Hematopoietic multipotent progenitor cell treated with erythropoietin and hydrocortisone succinate and interleukin-3 and kit ligand, for 4 days (in vitro differentiated cells): ENCODE data around the gene UPK1B.
"Not testable (repeated sequence)": the region's sequence is repeated elsewhere in the genome, so short reads cannot be mapped to it uniquely, and the experiment has no call there.

ENCODE experiments used
- DNase-seq: peaks from one replicate; pipeline ENCODE4 v3.0.0-alpha.2; 2015

The UPK1B gene

GRCh38 chr3:119173325-119173724 lies at the start of gene UPK1B:
Gene UPK1B, plus strand, starts transcription at chr3:119173598. Its CDS starts 13,144 bp downstream, at chr3:119186742.
- DNase-seq: no peak

GRCh38 chr3:119125342-119125741 lies 48.1 kb upstream of the UPK1B start:
- DNase-seq: no peak

GRCh38 chr3:119125742-119126504 lies 47.5 kb upstream of the UPK1B start:
- DNase-seq: no peak

- DNase-seq: not testable (repeated sequence)
These were observed 43.1 kb upstream of the UPK1B start for GRCh38 chr3:119130291-119130690.

GRCh38 chr3:119132291-119132690 lies 41.1 kb upstream of the UPK1B start:
- not testable (repeated sequence) for DNase-seq

GRCh38 chr3:119139360-119139759 lies 34.0 kb upstream of the UPK1B start:
- not testable (repeated sequence) for DNase-seq

- DNase-seq: no peak
These were observed 32.9 kb upstream of the UPK1B start for GRCh38 chr3:119140466-119140865.

GRCh38 chr3:119145128-119145499 lies 28.3 kb upstream of the UPK1B start:
- no peak for DNase-seq

- DNase-seq: peak; percentile 63
These were observed 27.8 kb upstream of the UPK1B start, which contains the start of gene TEX55 for GRCh38 chr3:119145500-119146167. Gene TEX55, plus strand, starts transcription at chr3:119146165. Its CDS starts 25 bp downstream, at chr3:119146190.

GRCh38 chr3:119146578-119147375 lies 26.6 kb upstream of the UPK1B start:
- no peak for DNase-seq

- DNase-seq: no peak
These were observed 25.9 kb upstream of the UPK1B start for GRCh38 chr3:119147494-119147893.

GRCh38 chr3:119148493-119149180 lies 24.8 kb upstream of the UPK1B start:
- no peak for DNase-seq

- DNase-seq: no peak
These were observed 23.9 kb upstream of the UPK1B start for GRCh38 chr3:119149484-119149883.

- DNase-seq: no peak
These were observed 16.5 kb upstream of the UPK1B start for GRCh38 chr3:119156868-119157267.

- no peak for DNase-seq
These were observed 15.4 kb upstream of the UPK1B start for GRCh38 chr3:119157971-119158370.

- DNase-seq: no peak
These were observed 13.0 kb upstream of the UPK1B start for GRCh38 chr3:119160361-119160760.

GRCh38 chr3:119160815-119161214 lies 12.6 kb upstream of the UPK1B start:
- DNase-seq: no peak

GRCh38 chr3:119161240-119161639 lies 12.2 kb upstream of the UPK1B start:
- DNase-seq: no peak

GRCh38 chr3:119164745-119165144 lies 8.7 kb upstream of the UPK1B start:
- not testable (repeated sequence) for DNase-seq

- no peak for DNase-seq
These were observed 2.6 kb upstream of the UPK1B start for GRCh38 chr3:119170821-119171220.

- DNase-seq: no peak
These were observed 2.7 kb downstream of the UPK1B start for GRCh38 chr3:119175872-119176756.

- no peak for DNase-seq
These were observed 3.4 kb downstream of the UPK1B start for GRCh38 chr3:119176778-119177177.
